ENCODE data around the gene PTPRN2.
"Not testable (repeated sequence)": the region's sequence is repeated elsewhere in the genome, so short reads cannot be mapped to it uniquely, and the experiment has no call there.

PTPRN2 gene

DNA sequence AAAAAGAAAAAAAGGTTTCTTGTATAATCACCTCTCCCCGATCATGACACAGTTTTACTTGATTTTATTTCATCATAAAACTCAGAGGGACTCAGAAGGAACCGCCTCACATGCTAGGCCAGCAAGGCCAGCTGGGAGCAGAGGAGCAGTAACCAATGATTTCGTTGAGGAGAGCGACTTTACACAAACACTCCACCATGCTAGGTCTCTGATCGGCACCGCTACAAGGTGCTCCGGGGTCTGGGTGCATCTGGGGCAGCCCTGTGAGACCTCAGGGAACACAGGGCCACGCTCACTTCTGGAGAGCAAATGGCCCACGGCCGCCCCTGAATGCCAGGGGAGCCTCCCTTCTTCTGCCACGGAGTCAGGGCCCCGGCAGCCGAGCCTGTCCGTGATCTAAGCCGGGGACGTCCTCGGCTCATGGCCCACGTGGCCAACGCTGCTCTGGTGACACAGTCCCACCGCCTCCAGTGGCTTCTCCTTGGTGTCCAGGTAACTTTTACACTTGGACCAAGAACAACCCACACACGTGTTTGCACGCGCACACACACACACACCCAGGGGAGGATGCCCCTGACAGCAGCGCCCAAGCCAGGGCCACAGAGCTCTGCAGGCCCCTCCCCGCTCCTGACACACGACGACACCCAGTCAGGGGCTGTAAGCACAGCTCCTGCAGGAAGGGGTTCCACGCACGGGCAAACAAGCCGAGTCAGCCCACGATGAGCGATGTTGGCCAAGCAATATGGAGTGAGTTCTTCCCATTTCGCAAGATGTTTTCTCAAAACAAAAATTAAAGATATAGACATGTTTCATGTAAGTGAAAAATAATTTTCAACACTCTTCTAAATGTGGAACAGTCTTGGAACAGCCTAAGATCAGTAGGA lies 918.5 kb downstream of the PTPRN2 start:
- ChIA-PET POLR2A (no interaction called here), CTCF (no interaction called here)
- H3K4me3 ChIP-seq (ENCODE audit: low read depth, low read length) = no peak overlapping the region
- no peak for DNase-seq (ENCODE audit: low read depth, low spot score)
- TF ChIP-seq, protein P1, sequence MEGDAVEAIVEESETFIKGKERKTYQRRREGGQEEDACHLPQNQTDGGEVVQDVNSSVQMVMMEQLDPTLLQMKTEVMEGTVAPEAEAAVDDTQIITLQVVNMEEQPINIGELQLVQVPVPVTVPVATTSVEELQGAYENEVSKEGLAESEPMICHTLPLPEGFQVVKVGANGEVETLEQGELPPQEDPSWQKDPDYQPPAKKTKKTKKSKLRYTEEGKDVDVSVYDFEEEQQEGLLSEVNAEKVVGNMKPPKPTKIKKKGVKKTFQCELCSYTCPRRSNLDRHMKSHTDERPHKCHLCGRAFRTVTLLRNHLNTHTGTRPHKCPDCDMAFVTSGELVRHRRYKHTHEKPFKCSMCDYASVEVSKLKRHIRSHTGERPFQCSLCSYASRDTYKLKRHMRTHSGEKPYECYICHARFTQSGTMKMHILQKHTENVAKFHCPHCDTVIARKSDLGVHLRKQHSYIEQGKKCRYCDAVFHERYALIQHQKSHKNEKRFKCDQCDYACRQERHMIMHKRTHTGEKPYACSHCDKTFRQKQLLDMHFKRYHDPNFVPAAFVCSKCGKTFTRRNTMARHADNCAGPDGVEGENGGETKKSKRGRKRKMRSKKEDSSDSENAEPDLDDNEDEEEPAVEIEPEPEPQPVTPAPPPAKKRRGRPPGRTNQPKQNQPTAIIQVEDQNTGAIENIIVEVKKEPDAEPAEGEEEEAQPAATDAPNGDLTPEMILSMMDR (IDR thresholded peaks at IDR 0.05; ENCODE audit: insufficient read depth, low read length, missing control alignments) = no peak

GRCh38 chr7:157668221-157668883 lies 919.3 kb downstream of the PTPRN2 start:
- TF ChIP-seq, protein P1 (IDR thresholded peaks at IDR 0.05; ENCODE audit: insufficient read depth, low read length, missing control alignments) = no peak
- ChIA-PET POLR2A (no interaction called here), CTCF (no interaction called here)
- no peak overlapping the region for H3K4me3 ChIP-seq (ENCODE audit: low read depth, low read length)
- DNase-seq (ENCODE audit: low read depth, low spot score) = no peak

- no peak overlapping the region for H3K4me3 ChIP-seq (ENCODE audit: low read depth, low read length)
- DNase-seq (ENCODE audit: low read depth, low spot score) = no peak
- TF ChIP-seq, protein P1 (IDR thresholded peaks at IDR 0.05; ENCODE audit: insufficient read depth, low read length, missing control alignments) = no peak
- CTCF ChIA-PET = no interaction called here
- POLR2A ChIA-PET = no interaction called here
Measured at GRCh38 chr7:157667731-157668130, 919.9 kb downstream of the PTPRN2 start.

GRCh38 chr7:157667261-157667660 lies 920.4 kb downstream of the PTPRN2 start:
- TF ChIP-seq, protein P1 (IDR thresholded peaks at IDR 0.05; ENCODE audit: insufficient read depth, low read length, missing control alignments) = no peak
- no peak overlapping the region for H3K4me3 ChIP-seq (ENCODE audit: low read depth, low read length)
- CTCF ChIA-PET = no interaction called here
- POLR2A ChIA-PET = no interaction called here
- DNase-seq (ENCODE audit: low read depth, low spot score) = no peak

GRCh38 chr7:157666530-157667040 lies 921.0 kb downstream of the PTPRN2 start:
- POLR2A ChIA-PET = no interaction called here
- CTCF ChIA-PET = no interaction called here
- DNase-seq (ENCODE audit: low read depth, low spot score) = no peak
- H3K4me3 ChIP-seq (ENCODE audit: low read depth, low read length) = no peak overlapping the region
- TF ChIP-seq, protein P1 (IDR thresholded peaks at IDR 0.05; ENCODE audit: insufficient read depth, low read length, missing control alignments) = no peak

DNA sequence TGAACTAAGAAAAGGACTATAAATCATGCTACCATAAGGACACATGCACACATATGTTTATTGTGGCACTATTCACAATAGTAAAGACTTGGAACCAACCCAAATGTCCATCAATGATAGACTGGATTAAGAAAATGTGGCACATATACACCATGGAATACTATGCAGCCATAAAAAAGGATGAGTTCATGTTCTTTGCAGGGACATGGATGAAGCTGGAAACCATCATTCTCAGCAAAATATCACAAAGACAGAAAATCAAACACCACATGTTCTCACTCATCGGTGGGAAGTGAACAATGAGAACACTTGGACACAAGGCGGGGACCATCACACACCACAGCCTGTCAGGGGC lies 922.0 kb downstream of the PTPRN2 start:
- H3K4me3 ChIP-seq (ENCODE audit: low read depth, low read length); POLR2A ChIA-PET; DNase-seq (ENCODE audit: low read depth, low spot score); CTCF ChIA-PET: not testable (repeated sequence)

Data from AG04449 (cell line).